ENCODE results near the gene DPP6.
"Not testable (repeated sequence)": the region's sequence is repeated elsewhere in the genome, so short reads cannot be mapped to it uniquely, and the experiment has no call there.

Gene DPP6

DNA sequence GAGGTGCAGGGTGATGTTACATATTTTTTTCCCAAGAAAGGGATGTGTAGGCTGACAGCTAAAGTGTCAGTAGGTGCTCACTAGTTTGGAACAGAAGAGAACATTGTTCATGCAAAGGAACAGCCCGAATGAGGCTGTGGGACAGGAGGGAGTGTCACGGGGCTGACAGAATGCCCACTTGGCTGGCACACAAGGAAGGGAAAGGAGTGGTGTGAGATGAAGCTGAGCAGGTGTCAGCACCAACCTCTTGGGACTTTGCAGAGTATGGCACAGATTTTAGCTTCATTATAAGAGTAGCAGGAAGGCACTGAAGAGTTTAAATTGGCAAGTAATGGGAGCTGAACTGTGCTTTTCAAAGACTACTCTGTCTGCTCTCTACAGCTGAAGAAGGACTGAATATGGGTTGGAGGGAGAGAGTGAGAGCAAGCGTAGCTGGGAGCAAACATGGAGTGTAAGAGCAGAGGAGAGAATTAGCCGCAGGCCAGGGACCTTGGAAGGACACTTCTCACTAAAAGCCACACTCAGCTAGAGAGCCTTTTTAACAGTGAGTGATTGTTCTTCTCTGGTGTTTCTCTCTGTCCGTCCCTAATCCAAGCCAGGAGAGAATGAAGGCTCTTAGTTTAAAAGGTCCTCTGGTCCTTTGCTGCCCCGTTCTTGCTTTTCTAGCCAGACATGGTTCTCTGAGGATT is 35.0 kb downstream of the DPP6 start:
- H3K9me3 ChIP-seq; DNase-seq; H3K4me1 ChIP-seq; H3K27me3 ChIP-seq; H3K36me3 ChIP-seq; H3K4me3 ChIP-seq (ENCODE audit: low read depth, low read length): not testable (repeated sequence)

DNA sequence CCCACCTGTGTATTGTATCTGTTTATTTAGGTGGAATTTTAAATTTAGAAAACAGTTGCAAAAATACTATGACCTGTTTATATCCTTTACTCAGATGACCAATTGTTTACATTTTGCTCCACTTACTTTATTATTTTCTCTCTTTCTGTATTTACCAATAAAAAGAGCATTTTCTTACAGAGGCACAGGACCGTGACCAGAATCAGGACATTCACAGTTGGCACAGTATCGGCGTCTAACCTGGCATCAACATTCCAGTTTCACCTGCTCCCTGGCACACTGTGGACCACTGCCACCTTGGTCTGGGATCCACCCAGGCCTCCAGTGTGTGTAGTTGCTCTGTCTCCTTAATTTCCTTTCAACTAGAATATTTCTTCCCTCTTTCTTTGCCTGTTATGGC is 39.9 kb downstream of the DPP6 start:
- not testable (repeated sequence) for DNase-seq; H3K27me3 ChIP-seq; H3K36me3 ChIP-seq; H3K4me3 ChIP-seq (ENCODE audit: low read depth, low read length); H3K4me1 ChIP-seq; H3K9me3 ChIP-seq

DNA sequence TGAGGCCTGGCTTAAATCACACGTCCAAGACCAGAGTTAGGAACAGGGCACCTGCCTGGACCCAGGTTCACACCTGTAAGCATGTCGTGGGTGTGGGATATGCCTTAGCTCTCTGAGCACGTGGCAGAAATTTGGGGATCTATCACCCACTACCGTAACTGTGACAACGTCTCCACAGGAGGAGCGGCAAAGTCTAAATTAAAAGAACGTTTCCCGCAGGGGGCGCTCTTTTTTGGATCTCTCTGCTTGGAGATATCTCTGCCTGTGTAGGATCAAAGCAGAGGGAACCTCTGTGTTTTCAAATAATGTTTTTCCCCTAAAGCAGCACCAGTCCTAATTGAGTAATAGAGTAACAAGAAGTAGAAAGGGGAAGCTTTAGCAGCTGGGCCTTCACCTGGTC is 43.0 kb downstream of the DPP6 start:
- not testable (repeated sequence) for H3K9me3 ChIP-seq; H3K36me3 ChIP-seq; H3K27me3 ChIP-seq; H3K4me1 ChIP-seq; H3K4me3 ChIP-seq (ENCODE audit: low read depth, low read length); DNase-seq

DNA sequence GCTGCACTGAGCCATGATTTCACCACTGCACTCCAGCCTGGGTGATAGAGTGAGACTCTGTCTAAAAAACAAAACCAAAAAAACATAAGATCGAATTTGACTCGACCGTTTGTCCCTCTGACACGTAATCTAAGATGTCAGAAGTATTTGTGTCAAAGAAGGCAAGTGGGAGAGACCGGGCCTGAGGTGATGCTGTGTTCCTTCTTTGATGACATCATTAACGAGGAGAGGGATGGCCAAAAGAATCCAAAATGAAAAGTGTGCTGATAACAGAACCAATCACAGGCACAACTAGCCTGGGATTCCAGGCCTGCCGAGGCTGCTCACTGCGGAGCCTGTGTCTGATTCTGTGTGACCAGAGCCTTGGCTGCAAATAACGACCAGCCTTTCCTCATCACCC is 52.9 kb downstream of the DPP6 start:
- not testable (repeated sequence) for H3K4me1 ChIP-seq; H3K36me3 ChIP-seq; H3K9me3 ChIP-seq; DNase-seq; H3K4me3 ChIP-seq (ENCODE audit: low read depth, low read length); H3K27me3 ChIP-seq

DNA sequence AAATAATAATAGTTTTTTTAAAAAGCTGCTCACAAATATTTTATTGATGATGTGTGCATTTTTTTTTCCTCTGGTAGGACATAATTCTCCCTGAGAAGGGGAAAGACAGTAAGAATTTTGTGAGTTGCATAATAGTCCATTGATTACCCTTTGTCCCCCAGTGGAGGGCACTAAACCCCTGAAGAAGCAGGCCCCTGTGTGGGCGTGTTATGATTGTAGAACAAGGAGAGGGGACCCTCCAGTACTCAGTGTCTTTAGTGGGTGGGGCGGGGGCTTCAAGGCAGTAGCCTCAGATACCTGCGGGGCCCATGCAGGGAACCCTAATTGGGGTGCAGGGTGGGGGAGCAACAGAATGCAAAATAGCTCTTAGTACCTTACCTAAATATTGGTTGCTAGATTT is 57.4 kb downstream of the DPP6 start:
- not testable (repeated sequence) for H3K9me3 ChIP-seq; H3K36me3 ChIP-seq; H3K27me3 ChIP-seq; DNase-seq; H3K4me1 ChIP-seq; H3K4me3 ChIP-seq (ENCODE audit: low read depth, low read length)

DNA sequence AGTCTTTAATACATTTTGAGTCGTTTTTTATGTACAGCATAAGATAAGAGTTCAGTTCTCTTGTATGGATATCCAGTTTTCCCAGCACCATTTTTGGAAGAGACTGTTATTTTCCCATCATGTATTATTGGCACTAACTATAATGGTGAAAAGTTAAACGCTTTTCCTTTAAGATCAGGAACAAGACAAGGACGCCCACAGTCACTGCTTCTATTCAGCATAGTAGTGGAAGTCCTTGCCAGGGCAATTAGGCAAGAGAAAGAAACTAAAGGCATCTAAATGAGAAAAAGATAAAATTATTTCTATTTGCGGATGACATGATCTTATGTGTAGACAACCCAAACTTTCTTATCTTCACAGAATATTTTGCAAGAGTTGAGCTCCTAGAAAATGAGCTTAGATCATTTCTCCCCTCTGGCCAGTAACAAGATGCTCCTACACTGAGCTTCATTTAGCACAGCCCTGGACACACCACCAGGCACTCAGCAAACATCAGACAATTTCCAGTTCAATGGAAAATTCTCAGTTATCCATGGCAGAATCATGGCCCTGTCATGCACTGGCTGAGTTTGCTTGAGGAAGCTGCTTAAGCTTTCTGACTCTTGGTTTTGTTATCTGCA is 61.6 kb downstream of the DPP6 start:
- H3K36me3 ChIP-seq; H3K4me3 ChIP-seq (ENCODE audit: low read depth, low read length); H3K4me1 ChIP-seq; H3K27me3 ChIP-seq; DNase-seq; H3K9me3 ChIP-seq: not testable (repeated sequence)

DNA sequence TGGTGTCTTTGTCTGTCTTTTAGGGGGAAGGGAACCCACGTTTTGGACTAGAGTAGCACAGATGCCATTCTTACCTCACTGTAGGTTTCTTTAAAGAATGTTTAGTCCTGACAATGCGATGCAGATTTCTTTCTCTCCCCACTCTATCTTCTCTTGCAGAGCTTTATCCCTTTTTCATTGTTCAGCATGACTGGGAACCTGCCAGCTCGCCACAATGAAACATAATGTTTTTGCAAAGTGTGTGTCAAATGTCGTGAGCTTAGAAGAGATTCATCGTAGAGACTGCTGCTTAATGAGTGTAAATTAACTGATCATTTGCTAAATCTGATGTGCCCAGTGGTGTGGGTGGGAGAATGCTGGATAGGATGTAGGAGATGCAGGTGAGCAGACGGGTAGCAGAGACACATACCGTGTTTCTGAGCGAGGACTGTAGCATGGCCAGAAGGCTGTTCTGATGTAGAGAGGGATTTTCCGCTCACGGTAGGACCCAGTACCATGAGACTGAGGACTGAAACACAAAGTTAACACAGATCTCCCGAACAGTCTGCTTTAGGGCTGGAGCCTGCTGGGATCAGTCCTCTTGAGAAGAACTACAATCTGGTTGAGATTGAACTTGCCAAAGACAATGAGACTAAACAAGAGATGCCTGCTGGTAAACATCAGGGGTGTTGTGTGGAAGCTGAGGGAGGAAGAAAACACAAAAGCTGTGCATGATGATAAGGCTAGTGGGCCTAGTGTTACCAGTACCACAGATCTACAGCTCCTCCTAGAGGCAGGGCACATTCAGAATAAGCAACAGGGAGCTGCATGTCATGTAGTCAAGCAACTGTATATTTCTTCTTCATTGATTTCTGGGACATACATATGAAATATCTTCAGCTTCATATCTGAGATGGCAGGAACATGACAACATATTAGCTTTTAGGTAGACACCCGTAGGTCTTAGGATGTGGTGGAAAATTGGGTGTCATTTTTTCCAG is 65.5 kb downstream of the DPP6 start:
- DNase-seq; H3K4me1 ChIP-seq; H3K4me3 ChIP-seq (ENCODE audit: low read depth, low read length); H3K9me3 ChIP-seq; H3K27me3 ChIP-seq; H3K36me3 ChIP-seq: not testable (repeated sequence)

DNA sequence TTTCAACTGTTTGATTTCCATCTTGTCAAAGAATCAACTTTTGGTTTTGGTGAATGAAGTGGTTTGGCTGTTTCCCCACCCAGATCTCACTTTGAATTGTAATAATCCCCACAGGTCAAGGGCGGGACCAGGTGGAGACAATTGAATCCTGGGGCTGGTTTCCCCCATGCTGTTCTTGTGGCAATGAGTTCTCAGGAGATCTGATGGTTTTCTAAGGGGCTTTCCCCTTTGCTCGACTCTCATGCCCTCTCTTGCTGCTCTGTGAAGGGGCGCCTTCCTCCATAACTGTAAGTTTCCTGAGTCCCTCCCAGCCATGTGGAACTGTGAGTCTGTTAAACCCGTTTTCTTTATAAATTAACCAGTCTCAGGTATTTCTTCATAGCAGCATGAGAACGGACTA is 68.6 kb downstream of the DPP6 start:
- not testable (repeated sequence) for DNase-seq; H3K36me3 ChIP-seq; H3K9me3 ChIP-seq; H3K4me1 ChIP-seq; H3K27me3 ChIP-seq; H3K4me3 ChIP-seq (ENCODE audit: low read depth, low read length)

DNA sequence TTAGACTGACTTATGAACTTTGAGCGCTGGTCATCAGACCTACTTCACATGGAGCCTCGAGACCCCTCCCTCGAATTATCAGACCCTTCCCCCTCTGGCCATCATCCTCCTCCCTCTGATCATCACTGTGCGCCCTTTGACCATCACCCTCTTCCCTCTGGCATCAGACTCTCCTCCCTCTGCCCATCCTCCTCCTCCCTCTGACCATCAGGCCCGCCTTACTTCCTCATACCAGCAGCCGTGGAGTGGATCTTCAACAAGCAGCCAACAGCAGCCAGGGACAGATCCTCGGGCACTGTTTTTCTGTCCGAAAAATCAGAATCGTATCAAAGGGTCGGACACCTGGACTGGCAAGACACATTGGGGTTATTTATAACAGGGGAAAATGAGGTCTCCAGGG is 70.5 kb downstream of the DPP6 start:
- not testable (repeated sequence) for H3K4me3 ChIP-seq (ENCODE audit: low read depth, low read length); H3K27me3 ChIP-seq; H3K4me1 ChIP-seq; DNase-seq; H3K36me3 ChIP-seq; H3K9me3 ChIP-seq

DNA sequence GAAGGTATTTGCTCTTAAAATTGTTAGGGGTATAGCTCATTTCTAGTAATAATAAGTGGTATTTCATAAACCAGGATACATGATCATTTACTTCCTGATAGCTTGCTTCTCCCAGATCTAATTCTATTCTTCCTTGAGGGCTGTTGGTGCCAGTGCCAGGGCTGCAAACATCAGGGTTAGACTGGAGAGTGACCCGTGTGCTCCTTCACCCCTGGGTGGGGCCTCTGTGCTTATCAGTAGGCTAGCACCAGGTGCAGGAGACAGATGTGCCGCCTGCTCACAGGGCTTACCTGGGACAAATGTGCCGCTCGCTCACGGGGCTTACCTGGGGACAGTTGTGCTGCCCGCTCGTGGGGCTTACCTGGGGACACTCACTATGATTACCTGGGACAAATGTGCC is 71.2 kb downstream of the DPP6 start:
- not testable (repeated sequence) for H3K4me3 ChIP-seq (ENCODE audit: low read depth, low read length); H3K27me3 ChIP-seq; H3K9me3 ChIP-seq; DNase-seq; H3K4me1 ChIP-seq; H3K36me3 ChIP-seq

DNA sequence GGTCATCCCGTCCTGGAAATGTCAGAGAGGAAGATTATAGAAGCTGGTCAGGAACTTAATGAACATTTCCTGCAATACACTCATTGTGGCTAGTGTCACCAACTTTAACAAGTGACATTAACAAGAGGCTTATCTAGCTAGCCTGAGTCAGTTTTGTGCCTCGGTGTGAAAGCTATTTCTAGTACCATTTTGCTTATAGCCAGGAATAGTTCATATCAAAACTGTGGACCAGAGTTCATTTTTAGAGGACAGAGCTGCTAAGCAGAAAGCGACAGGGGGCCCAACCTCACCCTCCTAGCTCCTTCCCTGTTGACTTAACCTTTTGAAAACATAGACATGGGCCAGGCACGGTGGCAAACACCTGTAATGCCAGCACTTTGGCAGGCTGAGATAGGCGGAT is 76.9 kb downstream of the DPP6 start:
- not testable (repeated sequence) for H3K4me3 ChIP-seq (ENCODE audit: low read depth, low read length)

DNA sequence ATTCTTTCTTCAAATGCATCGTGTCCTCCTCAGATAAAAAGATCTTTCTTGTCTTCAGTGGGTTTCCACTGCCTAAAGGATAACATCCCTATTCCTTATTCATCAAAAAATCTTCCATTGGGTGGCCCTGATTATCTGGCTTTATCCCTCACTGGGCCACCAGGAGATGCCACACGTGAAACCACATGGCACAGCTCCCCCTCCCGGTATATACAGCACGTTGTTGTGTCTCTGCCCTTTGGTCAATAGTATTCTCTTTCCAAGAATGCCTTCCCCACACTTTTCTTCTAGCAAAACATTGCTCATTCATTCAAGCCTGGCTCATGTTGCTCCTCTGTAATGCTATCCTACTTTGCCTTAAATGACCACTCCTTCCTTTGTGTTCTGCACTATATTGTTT is 80.4 kb downstream of the DPP6 start:
- not testable (repeated sequence) for H3K36me3 ChIP-seq; H3K27me3 ChIP-seq; H3K4me1 ChIP-seq; DNase-seq; H3K9me3 ChIP-seq; H3K4me3 ChIP-seq (ENCODE audit: low read depth, low read length)

More for the DNA sequence above, 76.9 kb downstream of the DPP6 start:
- not testable (repeated sequence) for H3K4me1 ChIP-seq, H3K27me3 ChIP-seq, H3K36me3 ChIP-seq, H3K9me3 ChIP-seq, DNase-seq

DNA sequence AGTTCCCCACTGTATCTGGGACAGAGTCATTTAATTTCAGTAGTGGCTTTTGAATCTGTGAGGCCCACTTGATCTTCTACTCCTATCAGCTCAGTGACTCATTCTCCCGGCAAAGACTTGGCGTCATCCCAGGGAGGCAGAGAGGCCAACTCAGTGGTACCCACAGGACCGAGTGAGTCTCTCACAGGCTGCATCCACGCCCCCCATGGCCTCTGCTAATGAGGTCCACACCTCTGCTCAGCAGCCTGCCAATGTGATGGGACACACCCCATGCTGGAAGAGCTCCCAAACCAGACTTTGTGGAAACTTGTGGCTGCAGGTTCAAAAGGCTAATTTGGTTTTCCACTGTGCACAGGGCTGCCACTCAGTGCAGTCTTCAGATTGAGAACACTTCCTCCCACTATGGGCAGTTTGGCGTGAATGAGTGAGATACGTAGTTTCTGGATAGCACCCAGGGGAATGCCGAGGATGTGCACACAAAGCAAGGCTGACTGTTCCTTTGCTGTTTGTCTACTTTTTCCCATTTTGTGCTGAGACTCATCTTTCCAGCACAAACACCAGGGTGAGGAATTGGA is 81.6 kb downstream of the DPP6 start:
- H3K27me3 ChIP-seq; H3K4me3 ChIP-seq (ENCODE audit: low read depth, low read length); H3K9me3 ChIP-seq; DNase-seq; H3K4me1 ChIP-seq; H3K36me3 ChIP-seq: not testable (repeated sequence)

DNA sequence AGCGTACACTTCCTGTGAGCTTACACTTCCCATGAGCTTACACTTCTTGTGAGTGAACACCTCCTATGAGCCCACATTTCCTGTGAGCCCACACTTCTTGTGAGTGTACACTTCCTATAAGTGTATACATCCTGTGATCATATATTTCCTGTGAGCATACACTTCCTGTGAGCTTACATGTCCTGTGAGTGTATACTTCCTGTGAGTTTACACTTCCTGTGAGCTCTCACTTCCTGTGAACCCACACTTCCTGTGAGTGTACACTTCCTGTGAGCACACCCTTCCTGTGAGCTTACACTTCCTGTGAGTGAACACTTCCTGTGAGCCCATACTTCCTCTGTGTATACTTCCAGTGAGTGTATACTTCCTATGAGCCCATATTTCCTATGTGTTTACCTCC is 82.5 kb downstream of the DPP6 start:
- H3K4me3 ChIP-seq (ENCODE audit: low read depth, low read length); H3K4me1 ChIP-seq; H3K36me3 ChIP-seq; H3K9me3 ChIP-seq; DNase-seq; H3K27me3 ChIP-seq: not testable (repeated sequence)

DNA sequence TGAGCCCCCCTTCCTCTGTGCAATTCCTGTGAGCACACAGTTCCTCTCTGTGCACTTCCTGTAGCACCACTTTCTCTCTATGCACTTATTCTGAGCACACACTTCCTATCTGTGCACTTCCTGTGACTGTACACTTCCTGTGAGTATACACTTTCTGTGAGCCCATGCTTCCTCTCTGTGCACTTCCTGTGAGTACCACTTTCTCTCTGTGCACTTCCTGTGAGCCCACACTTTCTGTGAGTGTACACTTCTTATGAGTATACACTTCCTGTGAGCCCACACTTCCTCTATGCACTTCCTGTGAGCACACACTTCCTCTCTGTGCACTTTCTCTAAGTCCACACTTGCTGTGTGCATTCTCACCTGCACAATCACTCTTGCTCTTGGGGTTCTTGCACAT is 83.4 kb downstream of the DPP6 start:
- not testable (repeated sequence) for H3K4me1 ChIP-seq; H3K4me3 ChIP-seq (ENCODE audit: low read depth, low read length); H3K27me3 ChIP-seq; H3K9me3 ChIP-seq; H3K36me3 ChIP-seq; DNase-seq

All from BE2C (cell line).